ENCODE measurements around the gene TGFB1.
"Not testable (repeated sequence)": the region's sequence is repeated elsewhere in the genome, so short reads cannot be mapped to it uniquely, and the experiment has no call there.

TGFB1 gene

DNA sequence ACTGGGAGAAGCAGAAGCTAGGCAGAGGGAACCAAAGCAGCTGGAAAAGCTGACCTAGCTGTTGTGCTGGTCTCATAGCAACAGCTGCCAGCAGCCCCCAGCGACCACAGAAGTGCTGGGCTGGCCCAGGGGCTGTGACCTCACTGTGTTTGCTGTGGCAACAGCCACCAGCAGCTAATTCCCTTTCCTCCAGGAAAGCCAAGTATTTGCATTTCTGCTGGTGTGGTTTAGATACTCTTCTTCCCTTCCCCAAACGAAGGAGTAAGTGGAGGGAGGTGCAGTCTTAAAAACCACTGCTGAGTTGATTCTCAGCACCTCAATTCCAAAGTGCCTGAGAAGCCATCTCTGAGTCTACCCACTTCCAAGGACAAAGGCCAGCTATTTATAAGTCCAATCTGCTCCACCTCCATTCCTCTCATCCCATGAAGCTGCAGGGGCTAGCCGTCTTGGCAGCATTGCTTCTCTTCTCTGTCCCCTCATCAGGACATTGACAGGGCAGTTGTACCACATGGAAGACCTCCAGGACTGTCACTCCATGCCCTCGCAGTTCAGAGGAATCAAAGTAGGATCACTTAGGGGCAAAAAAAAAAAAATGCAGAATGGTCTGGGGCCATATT, 55.3 kb downstream of the TGFB1 start:
- no peak for DNase-seq

DNA sequence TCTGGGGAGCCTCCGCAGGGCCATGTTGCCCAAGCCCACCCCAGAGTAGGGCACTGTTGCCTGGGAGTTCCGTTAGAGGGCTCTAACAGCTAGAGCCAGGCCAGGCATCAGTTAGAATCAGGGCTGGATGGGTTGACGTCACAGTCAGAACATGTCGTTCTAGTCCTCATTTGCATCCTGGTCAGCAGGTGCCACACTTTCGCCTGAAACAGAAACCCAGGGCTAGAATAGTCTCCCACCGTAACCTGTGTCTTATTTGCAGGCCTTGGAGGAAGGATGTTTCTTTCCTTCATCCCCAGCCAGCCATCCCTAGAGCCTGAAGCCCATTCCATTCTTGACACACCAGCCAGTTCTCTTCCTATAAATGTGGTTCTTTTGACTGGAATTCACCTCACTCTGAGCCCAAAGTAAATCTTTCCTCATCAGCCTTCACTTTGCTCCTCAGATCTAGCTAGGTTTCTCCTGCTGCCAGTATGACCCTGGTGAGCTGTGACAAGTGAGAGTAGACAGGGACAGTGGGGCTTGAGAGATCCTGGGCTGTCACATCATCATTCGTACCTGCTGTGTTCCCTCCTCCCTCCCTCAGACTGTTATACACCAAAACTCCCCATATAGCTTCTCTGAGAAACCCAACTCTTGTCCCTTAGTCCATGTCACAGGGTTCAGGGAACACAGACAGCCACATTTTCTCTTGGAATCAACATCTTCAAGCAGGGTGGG, 55.9 kb downstream of the TGFB1 start:
- no peak for DNase-seq

DNA sequence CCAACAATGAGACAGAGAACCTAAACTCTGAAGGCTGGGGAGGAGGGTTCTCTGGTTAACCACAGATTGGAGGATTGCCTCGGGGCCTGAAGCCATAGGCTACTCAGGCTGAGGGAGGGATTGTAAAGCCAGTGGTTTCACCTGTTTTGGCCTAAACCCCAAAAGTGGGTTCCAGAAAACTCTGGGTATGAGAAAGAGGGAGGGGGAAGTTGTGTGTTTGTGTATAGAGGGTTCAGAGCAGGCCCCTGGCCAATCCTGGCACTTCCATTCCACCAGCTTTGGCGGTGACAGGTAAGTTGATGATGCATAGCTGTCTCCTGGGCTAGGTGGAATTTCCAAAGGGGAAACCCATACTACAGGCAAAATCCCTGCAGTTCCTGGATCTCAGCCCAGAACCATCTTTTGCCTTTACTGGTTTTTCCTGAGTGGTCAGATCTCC, 57.3 kb downstream of the TGFB1 start:
- no peak for DNase-seq

DNA sequence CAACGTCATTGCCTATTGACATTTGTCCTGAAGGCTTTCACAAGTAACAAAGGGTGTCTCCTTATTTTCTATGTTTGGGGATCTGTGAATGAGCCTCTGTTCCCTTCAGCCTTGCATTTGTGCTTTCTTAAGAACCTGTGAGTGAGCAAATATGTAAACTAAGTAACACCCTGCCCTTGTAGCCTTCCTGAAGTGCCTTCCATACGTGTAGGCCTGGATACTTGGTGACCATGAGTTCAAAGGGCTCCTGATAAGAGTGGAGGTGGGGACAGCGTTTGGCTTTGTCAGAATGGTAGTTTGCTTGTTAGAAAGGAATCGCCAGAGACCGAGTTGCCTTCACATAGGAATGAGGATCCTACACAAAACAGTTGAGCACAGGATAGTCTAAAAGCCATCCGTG, 58.2 kb downstream of the TGFB1 start:
- no peak for DNase-seq

DNA sequence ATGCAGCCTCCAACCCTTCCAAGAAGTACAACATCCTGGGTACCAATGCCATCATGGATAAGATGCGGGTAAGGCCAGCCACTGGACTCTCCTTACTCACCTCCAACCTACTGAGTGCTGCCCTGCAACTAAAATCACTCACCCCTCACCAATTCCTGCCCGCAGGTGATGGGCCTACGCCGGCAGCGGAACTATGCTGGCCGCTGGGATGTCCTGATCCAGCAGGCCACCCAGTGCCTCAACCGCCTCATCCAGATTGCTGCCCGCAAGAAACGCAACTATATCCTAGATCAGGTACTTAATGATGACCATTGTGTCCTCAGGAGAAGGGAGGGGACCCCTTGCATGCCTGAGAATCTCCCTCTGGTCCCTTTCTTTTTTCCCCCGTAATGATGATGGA, 59.3 kb downstream of the TGFB1 start:
- no peak for DNase-seq

DNA sequence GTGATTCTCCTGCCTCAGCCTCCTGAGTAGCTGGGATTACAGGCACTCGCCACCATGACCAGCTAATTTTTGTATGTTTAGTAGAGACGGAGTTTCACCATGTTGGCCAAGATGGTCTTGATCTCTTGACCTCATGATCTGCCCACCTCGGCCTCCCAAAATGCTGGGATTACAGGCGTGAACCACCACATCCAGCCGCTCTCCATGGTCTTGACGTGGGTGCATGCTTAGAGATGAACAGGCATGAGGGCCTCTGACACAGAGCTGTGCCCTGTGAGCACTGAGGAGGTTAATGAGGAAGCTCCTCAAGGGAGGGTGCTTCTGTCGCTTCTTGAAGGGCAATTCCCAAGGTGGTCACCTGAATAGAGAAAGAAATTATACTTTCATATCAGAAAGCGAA, 63.9 kb downstream of the TGFB1 start:
- DNase-seq: not testable (repeated sequence)

DNA sequence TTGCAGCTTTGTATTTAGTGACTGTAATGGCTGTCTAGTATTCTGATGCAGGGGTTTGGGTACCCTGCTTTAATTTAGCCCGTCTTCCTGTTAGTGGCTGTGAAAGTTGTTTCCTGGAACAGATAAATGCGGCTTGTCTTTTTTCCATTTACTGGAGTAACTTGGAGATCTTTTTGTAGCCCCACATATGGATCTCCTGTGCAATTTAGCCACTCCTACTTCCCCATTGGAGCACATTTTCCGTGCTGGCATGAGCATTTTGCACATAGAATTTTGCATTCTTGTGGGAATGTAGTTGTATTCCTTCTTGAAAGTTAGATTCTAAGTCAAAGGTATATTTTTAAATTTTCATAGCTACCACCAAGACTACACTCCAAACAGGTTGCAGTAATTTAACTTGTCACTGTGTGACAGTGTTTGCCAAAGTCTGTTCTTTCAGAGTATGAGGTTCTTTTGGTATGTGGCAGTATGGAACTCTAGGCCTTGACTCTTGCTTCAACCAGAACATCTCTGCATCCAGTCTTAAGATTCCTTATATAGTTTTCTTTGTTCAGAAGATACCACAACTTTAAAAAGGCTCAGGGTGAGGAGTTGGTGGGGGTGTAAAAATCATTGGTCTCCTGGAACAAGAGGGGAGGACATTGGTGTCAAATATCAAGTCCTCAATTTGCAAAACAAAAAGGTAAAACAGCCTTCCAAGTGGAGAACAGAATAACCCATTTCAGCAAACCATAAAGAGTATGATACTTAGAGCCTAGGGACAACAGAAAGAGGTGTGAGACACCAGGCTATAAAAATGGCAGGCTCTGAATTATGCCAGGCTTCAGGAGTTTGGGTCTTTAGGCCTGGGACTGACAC, 64.8 kb downstream of the TGFB1 start:
- DNase-seq: no peak
